Astrocyte (in vitro differentiated cells and primary cell): ENCODE results near the gene TRIM67.

Experiments
- CTCF ChIP-seq: IDR thresholded peaks from 2 replicates; pipeline ENCODE4 v1.5.1; 2011; ENCODE audit warnings: low read depth, mild to moderate bottlenecking, inconsistent platforms, low read length, moderate library complexity; ENCODE audit not compliant: insufficient read depth
- EZH2 ChIP-seq: IDR thresholded peaks from 2 replicates; pipeline ENCODE4 v1.6.1; 2012; ENCODE audit warnings: mild to moderate bottlenecking, low read length, inconsistent platforms; ENCODE audit not compliant: insufficient read depth

- TF ChIP-seq EZH2, result no peak
- TF ChIP-seq CTCF, result no peak
Measured at GRCh38 chr1:231217056-231217455, 55.2 kb downstream of the TRIM67 start.
